Measurements from ENCODE around the gene AKR7A2.
"Not testable (repeated sequence)": the region's sequence is repeated elsewhere in the genome, so short reads cannot be mapped to it uniquely, and the experiment has no call there.

Gene AKR7A2

DNA sequence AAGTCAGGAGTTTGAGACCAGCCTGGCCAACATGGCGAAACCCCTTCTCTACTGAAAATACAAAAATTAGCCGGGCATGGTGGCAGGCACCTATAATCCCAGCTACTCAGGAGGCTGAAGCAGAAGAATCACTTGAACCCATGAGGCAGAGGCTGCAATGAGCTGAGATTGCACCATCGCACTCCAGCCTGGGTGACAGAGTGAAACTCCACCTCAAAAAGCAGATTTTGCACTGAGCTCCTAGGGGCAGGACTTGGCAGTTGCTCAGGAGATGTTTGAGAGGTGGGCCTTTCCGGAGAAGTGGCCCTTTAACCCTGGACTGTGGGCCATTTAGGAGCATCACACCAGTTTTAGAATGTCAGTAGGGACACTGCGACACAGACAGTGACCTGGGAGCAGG is 55.6 kb downstream of the AKR7A2 start:
- DNase-seq = not testable (repeated sequence)

DNA sequence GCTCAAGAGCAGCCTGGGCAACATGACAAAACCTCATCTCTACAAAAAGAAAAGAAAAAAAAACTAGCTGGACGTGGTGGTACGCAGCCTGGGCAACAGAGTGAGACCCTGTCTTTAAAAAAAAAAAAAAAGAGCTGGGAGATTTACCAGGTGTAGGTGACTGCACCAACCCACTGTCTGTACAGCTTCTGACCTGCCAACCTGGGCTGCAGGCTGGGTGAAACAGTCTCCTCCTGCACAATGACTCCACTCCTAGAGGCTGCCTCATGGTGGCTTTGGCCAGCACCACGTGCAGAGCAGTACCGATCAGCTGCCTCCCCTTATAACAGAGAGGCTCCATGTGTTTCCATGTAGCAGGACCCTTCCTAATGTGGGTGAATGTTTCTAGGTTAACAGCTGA is 56.7 kb downstream of the AKR7A2 start:
- DNase-seq = no peak

DNA sequence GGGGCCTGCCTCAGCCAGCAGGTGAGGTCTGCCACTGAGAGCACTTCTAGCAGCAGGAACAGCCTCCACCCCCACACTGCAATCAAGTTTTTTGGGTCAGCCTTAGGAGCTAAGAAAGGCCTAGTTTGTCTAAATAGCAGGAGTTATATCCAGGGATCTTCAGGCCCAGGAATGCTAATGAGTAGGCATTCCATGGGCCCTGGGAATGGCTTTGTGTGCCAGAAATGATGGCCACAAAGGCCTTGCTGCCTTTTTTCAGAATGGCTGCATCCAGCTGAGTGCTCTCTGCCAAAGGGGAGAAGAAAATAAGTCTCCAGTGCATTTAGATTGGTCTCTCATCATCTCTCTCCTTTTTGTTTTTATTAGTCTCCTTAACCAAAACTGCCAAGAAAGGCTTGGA is 57.5 kb downstream of the AKR7A2 start:
- DNase-seq = no peak
